Panc1 (cell line): Measurements from ENCODE around the gene CELA3A. TPM values are rescaled to one million over a fixed set of nuclear protein-coding genes. Genes with fewer than 3 reads are reported as not detected.
"Not testable (repeated sequence)": the region's sequence is repeated elsewhere in the genome, so short reads cannot be mapped to it uniquely, and the experiment has no call there.

ENCODE experiments used
- ATAC-seq: fragments of 200-7000 bp; cut with Tn5 transposase; 2 replicates; pipeline ENCODE4 v1.9.1; 2020; ENCODE audit warnings: mild to moderate bottlenecking, moderate library complexity
- BruUV-seq: library from RNA; stranded (reverse); fragments of 400-500 nt; replicated peaks from 2 replicates; lab custom pipeline; 2021; lab: Mats Ljungman, UMichigan
- CTCF ChIA-PET: fragments of 300-600 bp; sonication (Branson Sonifier 250); formaldehyde crosslinking; loops from one replicate; lab custom pipeline; 2022; ENCODE audit warnings: antibody characterized with exemption; lab: Charles Lee
- POLR2A ChIA-PET: fragments of 300-600 bp; sonication (Branson Sonifier 250); formaldehyde crosslinking; loops from one replicate; lab custom pipeline; 2022; ENCODE audit warnings: antibody characterized with exemption; lab: Charles Lee
- DNase-seq: peaks from one replicate; pipeline ENCODE4 v3.0.0-alpha.2; 2010; ENCODE audit warnings: low read depth, low spot score
- H3K27ac ChIP-seq: 2 replicates; pipeline ENCODE4 v1.5.1; 2011; ENCODE audit warnings: mild to moderate bottlenecking, low read length, inconsistent platforms
- H3K27me3 ChIP-seq: fragments of 200-500 bp; sonication (Bioruptor generic); 2 replicates; pipeline ENCODE4 v1.6.0; 2014; ENCODE audit warnings: low read length, inconsistent platforms; ENCODE audit not compliant: control insufficient read depth, insufficient read depth
- H3K36me3 ChIP-seq: fragments of 200-500 bp; sonication (Bioruptor generic); 2 replicates; pipeline ENCODE4 v1.5.1; 2014; ENCODE audit warnings: inconsistent platforms, mild to moderate bottlenecking, low read length, moderate library complexity; ENCODE audit not compliant: control insufficient read depth, insufficient read depth
- H3K4me1 ChIP-seq: 2 replicates; pipeline ENCODE4 v1.5.1; 2011; ENCODE audit warnings: inconsistent platforms, mild to moderate bottlenecking, low read length, moderate library complexity; ENCODE audit not compliant: control insufficient read depth, insufficient read depth
- H3K4me3 ChIP-seq, 2 experiments: 2 replicates each; pipeline ENCODE4 v1.5.1; 2011 to 2012; ENCODE audit warnings: low read depth in 2 of 2, low read length in 2 of 2, mild to moderate bottlenecking in 2 of 2, inconsistent platforms in 1 of 2, moderate library complexity in 1 of 2
- H3K9me3 ChIP-seq: fragments of 200-500 bp; sonication (Bioruptor generic); 2 replicates; pipeline ENCODE4 v1.5.1; 2014; ENCODE audit warnings: low read depth, mild to moderate bottlenecking, inconsistent platforms, low read length, moderate library complexity; ENCODE audit not compliant: control insufficient read depth, insufficient read depth
- in situ Hi-C: cut with HindIII; loops from 2 replicates; pipeline ENCODE4 v1.10.0; 2016; ENCODE audit warnings: low sequenced_read_pairs, low pct_unique_long_range_greater_than_20kb
- intact Hi-C: fragments of 100-400 bp; cut with micrococcal nuclease; formaldehyde crosslinking; loops from one replicate; pipeline ENCODE4 v1.10.0; 2022; ENCODE audit not compliant: unreplicated experiment
- total RNA-seq: library from RNA; stranded (reverse); gene quantifications from one replicate; pipeline ENCODE4 v1.2.1, GENCODE V29; 2021; ENCODE audit not compliant: unreplicated experiment

CELA3A gene
- total RNA-seq, 1 experiment from 2014 or later, result 5.9 TPM

- H3K4me3 ChIP-seq, DNase-seq, CTCF ChIA-PET, H3K4me1 ChIP-seq, H3K36me3 ChIP-seq, intact Hi-C loops, H3K27me3 ChIP-seq, BruUV-seq, in situ Hi-C loops, H3K9me3 ChIP-seq, ATAC-seq, POLR2A ChIA-PET: not testable (repeated sequence)
- 0 out of 2 replicates have a peak overlapping the region, but pooled peaks have one; percentile 44 for H3K27ac ChIP-seq
These were observed 4.8 kb upstream of the CELA3A start for GRCh38 chr1:21996663-21996970.

DNA sequence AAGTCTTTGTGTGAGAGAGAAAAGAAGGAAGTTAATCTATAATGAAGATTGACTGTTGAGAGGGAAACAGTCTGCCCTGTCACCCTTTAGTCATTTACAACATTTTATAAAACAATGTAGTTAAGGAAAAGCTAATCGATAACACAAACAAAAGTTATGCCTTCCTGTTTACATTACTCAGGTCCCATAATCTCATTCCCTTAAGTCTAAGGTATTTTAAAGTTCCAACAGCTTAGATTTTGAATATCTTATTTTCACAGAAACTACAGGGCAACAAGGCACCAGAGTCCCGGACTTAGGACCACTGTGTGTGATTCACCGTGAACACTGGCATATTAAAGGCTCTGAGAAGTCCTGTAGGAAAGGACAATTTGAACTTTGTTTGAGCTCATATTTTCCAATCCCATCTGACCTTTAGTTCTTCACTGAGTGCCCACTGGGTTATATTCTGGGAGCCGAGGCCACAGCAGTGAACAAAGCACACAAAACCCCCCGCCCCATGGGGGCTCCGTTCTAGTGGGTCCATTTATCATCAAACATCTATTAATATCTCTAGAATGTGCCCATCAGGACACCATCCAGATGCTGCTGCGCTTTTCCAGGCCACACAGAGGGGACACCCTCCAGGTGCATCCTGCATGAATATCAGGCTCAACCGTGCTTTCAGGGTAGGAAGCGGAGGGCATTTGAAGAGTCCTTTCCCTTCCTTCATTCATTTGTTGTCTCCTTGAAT is 3.4 kb upstream of the CELA3A start:
- H3K4me3 ChIP-seq, H3K9me3 ChIP-seq, BruUV-seq, H3K36me3 ChIP-seq, in situ Hi-C loops, intact Hi-C loops, H3K4me1 ChIP-seq, DNase-seq, H3K27me3 ChIP-seq: not testable (repeated sequence)
- peak overlapping the region; percentile 59 for H3K27ac ChIP-seq
- CTCF ChIA-PET, result interaction anchor here (0.7 kb wide), 1 partner anchor 404 kb away, joined by 4 read pairs; no protein-coding TSS in a partner anchor
- POLR2A ChIA-PET, result interaction anchor here (0.7 kb wide), 2 partner anchors 16 to 46 kb away, joined by 4 to 8 read pairs; no protein-coding TSS in a partner anchor
- ATAC-seq, result peak; percentile 88

- intact Hi-C loops, in situ Hi-C loops, BruUV-seq, POLR2A ChIA-PET, CTCF ChIA-PET, H3K9me3 ChIP-seq, H3K4me1 ChIP-seq, DNase-seq, H3K36me3 ChIP-seq, H3K4me3 ChIP-seq, ATAC-seq, H3K27me3 ChIP-seq: not testable (repeated sequence)
- H3K27ac ChIP-seq, result peak overlapping the region; percentile 59
These were observed 2.7 kb upstream of the CELA3A start for GRCh38 chr1:21998624-21999294.

DNA sequence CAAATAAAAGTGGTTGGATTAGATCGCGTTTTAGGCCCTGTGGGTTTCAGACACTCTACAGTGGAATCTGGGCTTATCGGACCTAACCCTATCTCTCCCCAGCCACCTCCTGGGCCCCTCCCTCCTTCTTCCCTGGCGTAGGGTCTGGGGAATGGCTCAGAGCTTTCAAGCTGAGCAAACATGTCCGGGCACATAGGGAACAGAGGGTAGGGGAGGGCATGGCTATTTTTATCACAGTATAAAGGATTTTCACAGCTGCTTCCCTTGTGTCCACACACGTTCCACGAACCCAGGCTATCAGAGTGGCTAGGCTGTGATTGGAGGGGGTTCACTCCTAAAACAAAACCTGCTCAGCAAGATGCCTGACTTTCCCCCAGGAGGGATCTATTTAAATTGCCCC is 1.8 kb upstream of the CELA3A start:
- BruUV-seq, in situ Hi-C loops, H3K27ac ChIP-seq, H3K4me3 ChIP-seq, DNase-seq, H3K9me3 ChIP-seq, intact Hi-C loops, H3K36me3 ChIP-seq, CTCF ChIA-PET, POLR2A ChIA-PET, H3K4me1 ChIP-seq, ATAC-seq, H3K27me3 ChIP-seq: not testable (repeated sequence)

GRCh38 chr1:22002461-22002860 is 1.0 kb downstream of the CELA3A start:
- in situ Hi-C loops, intact Hi-C loops: not testable (repeated sequence)

DNA sequence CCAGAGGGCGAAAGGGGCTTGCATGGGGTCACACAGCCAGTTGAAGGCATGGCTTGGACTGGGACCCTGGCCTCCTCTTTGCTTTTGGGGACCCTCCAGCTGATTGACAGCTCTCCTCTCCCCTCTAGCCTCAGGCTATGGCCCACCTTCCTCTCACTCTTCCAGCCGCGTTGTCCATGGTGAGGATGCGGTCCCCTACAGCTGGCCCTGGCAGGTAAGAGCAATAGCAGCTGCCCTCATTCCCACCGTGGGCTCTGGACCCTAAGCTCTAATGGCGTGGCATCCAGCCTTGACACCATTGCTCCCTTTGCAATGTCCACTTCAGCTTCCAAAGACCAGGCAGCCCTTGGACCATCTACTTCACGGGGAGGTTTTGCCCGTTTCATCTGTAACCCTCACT is 1.4 kb downstream of the CELA3A start:
- H3K4me1 ChIP-seq, H3K27me3 ChIP-seq, CTCF ChIA-PET, POLR2A ChIA-PET, H3K4me3 ChIP-seq, H3K9me3 ChIP-seq, DNase-seq, intact Hi-C loops, BruUV-seq, H3K36me3 ChIP-seq, in situ Hi-C loops, ATAC-seq, H3K27ac ChIP-seq: not testable (repeated sequence)

More at GRCh38 chr1:22002461-22002860, 1.0 kb downstream of the CELA3A start:
- CTCF ChIA-PET, result interaction anchor here (0.5 kb wide), 1 partner anchor 37 kb away, joined by 3 read pairs; no protein-coding TSS in a partner anchor
- ATAC-seq, H3K4me1 ChIP-seq, H3K4me3 ChIP-seq, H3K9me3 ChIP-seq, H3K27ac ChIP-seq, BruUV-seq, H3K36me3 ChIP-seq, POLR2A ChIA-PET, DNase-seq, H3K27me3 ChIP-seq: not testable (repeated sequence)

GRCh38 chr1:22003959-22004358 is 2.5 kb downstream of the CELA3A start:
- H3K4me3 ChIP-seq, H3K9me3 ChIP-seq, ATAC-seq, BruUV-seq, H3K36me3 ChIP-seq, H3K4me1 ChIP-seq, H3K27me3 ChIP-seq, DNase-seq, in situ Hi-C loops, intact Hi-C loops, H3K27ac ChIP-seq: not testable (repeated sequence)
- ChIA-PET POLR2A (interaction anchor here (0.6 kb wide), 1 partner anchor 457 kb away, joined by 3 read pairs; no protein-coding TSS in a partner anchor), CTCF (interaction anchor here (0.6 to 0.7 kb wide), 2 partner anchors 39 to 349 kb away, joined by 3 to 4 read pairs; no protein-coding TSS in a partner anchor)
